Skin epidermis (tissue), 12 donors: ENCODE data around the gene BGLAP.

Experiments used
- H3K27ac ChIP-seq, 21 experiments: fragments of 200-600 bp; sonication (generic) in 11 of 21; one replicate each; pipeline ENCODE4 v1.5.0; 2020; ENCODE audit warnings: mild to moderate bottlenecking in 3 of 21, inconsistent platforms in 2 of 21, moderate library complexity in 2 of 21
- H3K4me3 ChIP-seq, 7 experiments: fragments of 200-600 bp; sonication (generic) in 2 of 7; one replicate each; pipeline ENCODE4 v1.5.0; 2020; ENCODE audit warnings: inconsistent platforms in 2 of 7, mild to moderate bottlenecking in 2 of 7, moderate library complexity in 1 of 7

The BGLAP gene

DNA sequence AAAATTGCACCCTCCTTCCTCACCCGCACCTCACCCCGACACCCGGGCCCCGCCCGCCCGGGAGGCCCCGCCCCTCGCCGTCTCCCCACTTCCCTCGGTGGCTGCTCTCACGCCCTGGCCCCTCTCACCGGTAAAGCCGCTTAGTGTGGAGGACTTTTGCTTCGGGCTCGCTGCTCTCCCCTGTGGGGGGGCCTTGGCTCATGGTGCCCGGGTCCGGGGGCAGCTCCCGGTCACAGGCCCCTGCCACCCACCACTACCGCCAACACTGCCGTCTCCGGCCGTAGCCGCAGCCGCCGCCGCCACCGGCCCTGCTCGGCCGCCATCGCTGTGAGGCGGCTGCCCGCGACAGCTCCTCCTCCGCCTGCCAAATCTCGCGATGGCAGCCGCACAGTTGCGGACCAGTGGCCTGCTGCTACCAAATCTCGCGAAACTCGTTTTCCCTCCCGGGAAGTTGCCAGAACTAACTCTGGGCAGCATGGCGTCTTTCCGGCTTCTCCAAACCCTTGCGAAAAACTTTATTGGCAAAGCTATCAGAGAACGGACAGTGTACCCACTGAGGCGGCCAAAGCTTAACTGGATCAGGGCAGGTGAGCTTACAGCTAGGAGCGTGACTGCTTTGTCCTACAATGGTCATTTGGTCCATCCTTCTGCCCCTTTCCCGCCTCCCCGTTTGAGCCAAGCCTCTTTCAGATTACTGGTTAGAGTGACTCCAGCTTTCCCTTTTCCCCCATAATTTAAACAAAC, 40.7 kb downstream of the BGLAP start, which contains the start of gene SMG5:
Gene SMG5, minus strand, starts transcription at position 347 of the 744 bp plus-strand sequence. Its CDS starts 145 bp downstream, at position 202.
- Histone ChIP-seq H3K27ac (peak within 1 kb of the TSS; percentile 79 to 99 (median 95)), H3K4me3 (peak within 1 kb of the TSS; percentile 60 to 90 (median 72))

DNA sequence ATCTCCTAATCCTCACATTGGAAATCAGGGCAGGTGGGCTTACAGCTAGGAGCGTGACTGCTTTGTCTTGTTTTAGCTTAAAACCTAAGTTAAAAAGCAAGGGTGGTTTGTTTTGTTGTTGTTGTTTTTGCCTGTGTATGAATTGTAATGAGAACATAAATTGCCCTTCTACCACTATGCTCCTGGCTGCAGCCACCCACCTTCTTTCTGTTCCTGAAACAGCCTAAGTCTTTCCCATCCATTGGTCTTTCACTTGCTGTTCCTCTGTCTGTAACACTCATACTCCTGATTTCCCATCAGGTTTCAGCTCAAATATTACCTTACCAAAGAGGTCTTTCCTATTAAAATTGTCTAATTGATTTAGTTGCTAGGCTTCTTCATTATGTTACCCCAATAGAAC, 41.5 kb downstream of the BGLAP start:
- H3K4me3 ChIP-seq = peak overlapping the region; percentile 60 to 90 (median 72)
- H3K27ac ChIP-seq = peak overlapping the region in 19 of 21 experiments; percentile 88 to 99 (median 95)

DNA sequence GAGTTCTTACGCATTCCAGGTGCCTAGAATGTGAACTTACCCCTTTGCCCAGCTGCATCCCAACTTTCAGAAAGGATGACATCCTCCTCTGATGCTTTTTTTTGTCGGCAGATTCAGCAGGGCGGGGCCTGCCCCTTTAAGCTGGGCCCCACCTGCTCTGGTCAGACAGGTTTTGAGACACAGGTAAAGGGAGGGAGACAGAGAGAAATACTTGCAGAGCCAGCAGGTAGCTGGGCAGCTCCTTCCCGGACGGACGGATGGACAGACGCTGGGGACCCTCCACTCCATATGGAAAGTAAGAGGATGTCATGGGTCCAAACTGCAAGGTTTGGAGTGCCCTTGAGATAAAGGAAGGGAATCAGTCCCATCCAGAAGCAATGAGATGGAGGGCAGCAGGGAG, 42.1 kb downstream of the BGLAP start, which contains the start of gene TMEM79:
Gene TMEM79, plus strand, starts transcription at position 214 of the 400 bp plus-strand sequence. CDS start 902 bp downstream, outside the sequence.
- Histone ChIP-seq H3K4me3 (peak within 1 kb of the TSS; percentile 60 to 90 (median 72)), H3K27ac (peak within 1 kb of the TSS in 20 of 21 experiments; percentile 88 to 99 (median 95))

DNA sequence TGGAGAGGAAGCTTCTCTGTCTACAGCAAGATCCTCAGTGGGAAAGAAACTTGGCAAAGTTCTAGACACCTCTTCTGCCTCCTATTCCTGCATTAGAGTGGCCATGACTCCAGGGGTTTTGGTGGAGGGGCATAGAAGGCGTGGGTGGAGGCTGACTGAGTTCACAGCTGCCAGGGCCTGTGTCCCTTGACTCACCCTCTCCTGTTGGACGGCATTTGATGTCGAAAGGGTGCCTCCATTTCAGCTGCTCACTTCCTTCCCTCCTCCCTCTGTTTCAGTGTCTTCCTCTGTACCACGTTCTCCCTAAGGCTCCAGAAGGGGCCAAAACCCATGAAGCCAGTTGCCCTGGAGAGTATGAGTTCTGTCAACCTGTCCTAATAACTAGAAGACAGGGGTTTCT, 42.8 kb downstream of the BGLAP start:
- Histone ChIP-seq H3K27ac (peak overlapping the region in 20 of 21 experiments; percentile 9 to 98 (median 80)), H3K4me3 (peak overlapping the region; percentile 19 to 78 (median 34))

DNA sequence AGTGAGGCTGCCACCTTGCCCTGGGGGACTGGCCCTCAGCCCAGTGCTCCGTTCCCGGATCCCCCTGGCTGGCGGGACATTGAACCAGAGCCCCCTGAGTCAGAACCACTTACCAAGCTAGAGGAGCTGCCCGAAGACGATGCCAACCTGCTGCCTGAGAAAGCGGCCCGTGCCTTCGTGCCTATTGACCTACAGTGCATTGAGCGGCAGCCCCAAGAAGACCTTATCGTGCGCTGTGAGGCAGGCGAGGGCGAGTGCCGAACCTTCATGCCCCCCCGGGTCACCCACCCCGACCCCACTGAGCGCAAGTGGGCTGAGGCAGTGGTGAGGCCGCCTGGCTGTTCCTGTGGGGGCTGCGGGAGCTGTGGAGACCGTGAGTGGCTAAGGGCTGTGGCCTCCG, 43.5 kb downstream of the BGLAP start:
- Histone ChIP-seq H3K4me3 (peak overlapping the region; percentile 19 to 78 (median 34)), H3K27ac (peak overlapping the region in 20 of 21 experiments; percentile 9 to 98 (median 79))

DNA sequence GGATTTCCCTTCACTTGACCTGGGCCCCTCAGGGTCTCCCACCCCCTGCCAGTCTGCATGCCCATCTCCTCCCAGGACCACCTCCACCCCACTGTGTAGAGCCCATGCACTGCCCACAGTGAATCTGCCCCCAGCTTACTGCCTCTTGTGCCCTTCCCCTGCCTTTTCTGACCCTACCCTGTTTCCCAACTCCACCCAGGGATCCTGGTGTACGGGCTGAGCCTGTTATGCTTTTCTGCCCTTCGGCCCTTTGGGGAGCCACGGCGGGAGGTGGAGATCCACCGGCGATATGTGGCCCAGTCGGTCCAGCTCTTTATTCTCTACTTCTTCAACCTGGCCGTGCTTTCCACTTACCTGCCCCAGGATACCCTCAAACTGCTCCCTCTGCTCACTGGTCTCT, 44.1 kb downstream of the BGLAP start:
- Histone ChIP-seq H3K27ac (peak overlapping the region in 17 of 21 experiments; percentile 20 to 98 (median 80)), H3K4me3 (peak overlapping the region in 6 of 7 experiments; percentile 2 to 78 (median 35))

DNA sequence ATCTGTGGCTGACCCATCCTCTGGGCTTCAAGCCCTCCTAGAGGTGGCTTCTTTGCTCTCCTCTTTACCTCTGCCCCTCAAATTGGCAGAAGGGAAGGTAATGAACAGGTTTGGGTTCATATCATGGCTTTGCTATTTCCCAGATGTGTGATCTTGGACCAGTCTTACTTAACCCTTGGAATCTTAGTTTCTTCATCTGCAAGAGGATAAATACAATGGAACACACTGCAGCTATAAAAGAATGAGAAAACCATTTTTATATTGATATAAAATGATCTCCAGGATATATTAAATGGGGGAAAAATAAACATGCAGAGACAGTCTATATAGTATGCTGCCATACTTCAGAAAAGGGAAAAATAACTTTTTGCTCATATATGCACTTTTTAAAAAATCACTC, 47.9 kb downstream of the BGLAP start:
- H3K4me3 ChIP-seq = no peak overlapping the region
- H3K27ac ChIP-seq = no peak overlapping the region

DNA sequence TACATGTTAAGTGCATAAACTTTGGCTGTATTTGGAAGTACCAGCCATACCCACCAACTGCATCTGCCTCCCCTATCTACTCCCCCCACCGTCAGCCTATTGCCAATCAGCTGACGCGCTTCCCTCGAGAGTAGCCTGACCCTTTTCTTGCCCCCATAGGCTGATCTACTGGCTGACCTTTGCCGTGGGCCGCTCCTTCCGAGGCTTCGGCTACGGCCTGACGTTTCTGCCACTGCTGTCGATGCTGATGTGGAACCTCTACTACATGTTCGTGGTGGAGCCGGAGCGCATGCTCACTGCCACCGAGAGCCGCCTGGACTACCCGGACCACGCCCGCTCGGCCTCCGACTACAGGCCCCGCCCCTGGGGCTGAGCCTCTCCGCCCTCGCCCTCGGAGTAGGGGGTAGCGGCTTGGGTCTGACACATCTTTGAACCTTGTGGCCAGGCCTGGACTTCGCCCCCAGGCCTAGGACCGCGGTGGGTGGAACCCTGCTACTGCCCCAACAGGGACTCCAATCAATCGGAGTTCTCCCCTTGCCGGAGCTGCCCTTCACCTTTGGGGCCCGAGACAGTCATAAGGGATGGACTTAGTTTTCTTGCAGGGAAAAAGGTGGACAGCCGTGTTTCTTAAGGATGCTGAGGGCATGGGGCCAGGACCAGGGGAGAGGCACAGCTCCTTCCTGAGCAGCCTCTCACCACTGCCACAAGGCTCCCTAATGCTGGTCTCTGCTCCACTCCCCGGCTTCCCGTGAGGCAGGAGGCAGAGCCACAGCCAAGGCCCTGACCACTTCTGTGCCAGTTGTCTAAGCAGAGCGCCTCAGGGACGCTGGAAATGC, 49.5 kb downstream of the BGLAP start:
- Histone ChIP-seq H3K27ac (peak overlapping the region in 20 of 21 experiments; percentile 4 to 81 (median 58)), H3K4me3 (peak overlapping the region in 6 of 7 experiments; percentile 9 to 35 (median 22))
